ENCODE data around the gene ALOXE3. TPM values are rescaled to one million over a fixed set of nuclear protein-coding genes. Genes with fewer than 3 reads are reported as not detected.

The ALOXE3 gene
- total RNA-seq, 1 experiment from 2014 or later: 0.13 TPM

- Histone ChIP-seq H4K20me1 (ENCODE audit: control insufficient read depth, insufficient read depth, insufficient read length) (no peaks in the 10 kb centered on the region), H3K23ac (ENCODE audit: insufficient read length, low read depth, low read length) (no peak overlapping the region), H3K4ac (ENCODE audit: low read depth, low read length) (no peak overlapping the region), H2AFZ (ENCODE audit: low read length) (no peak overlapping the region), H2BK120ac (ENCODE audit: low read depth, low read length, poor library complexity, severe bottlenecking) (no peak overlapping the region), H4K5ac (ENCODE audit: insufficient read length, low read depth, low read length) (no peak overlapping the region), H4K91ac (ENCODE audit: insufficient read length, low read depth, low read length) (no peak overlapping the region), H2BK20ac (ENCODE audit: low read depth, low read length, poor library complexity, severe bottlenecking) (no peak overlapping the region), H2AK5ac (ENCODE audit: insufficient read length, low read length) (no peak overlapping the region), H3K79me1 (ENCODE audit: insufficient read depth, low read depth, low read length, poor library complexity, severe bottlenecking) (no peaks in the 10 kb centered on the region), H3K9ac (ENCODE audit: extremely low read depth, insufficient read length, low read length) (no peak overlapping the region), H3K23me2 (ENCODE audit: insufficient read length, low read depth, low read length, poor library complexity, severe bottlenecking) (peaks cover 17% of the 10 kb centered on the region), H3K79me2 (ENCODE audit: insufficient read depth, low read length) (no peaks in the 10 kb centered on the region), H3K14ac (ENCODE audit: insufficient read depth, low read length) (no peak overlapping the region), H3K4me2 (ENCODE audit: insufficient read depth, insufficient read length, low read length) (no peak overlapping the region), H2BK15ac (ENCODE audit: low read depth, low read length) (no peak overlapping the region), H3K18ac (ENCODE audit: insufficient read length, low read depth, low read length) (no peak overlapping the region), H4K8ac (replicated peaks; ENCODE audit: insufficient read length, low read depth, low read length) (no peak overlapping the region), H3K9me3 (ENCODE audit: control insufficient read depth, low read depth, low read length) (no peaks in the 10 kb centered on the region), H2BK12ac (ENCODE audit: insufficient read length, low read depth, low read length) (no peak overlapping the region), H3K27me3 (ENCODE audit: insufficient read depth, low read length) (peaks cover 43% of the 10 kb centered on the region), H3T11ph (ENCODE audit: low read length) (no peak overlapping the region), H3K4me1 (ENCODE audit: insufficient read depth, low read length) (no peaks in the 10 kb centered on the region), H2BK5ac (ENCODE audit: insufficient read length, low read length) (no peak overlapping the region), H3K56ac (ENCODE audit: insufficient read length, low read depth, low read length) (no peak overlapping the region), H3K27ac (ENCODE audit: insufficient read length, low read depth, low read length) (no peak overlapping the region)
- peaks cover 0 to 2% (median 0%) of the 10 kb centered on the region in 3 experiments; a peak in 2 of 7 replicates for H3K36me3 Mint-ChIP-seq (ENCODE audit: insufficient read depth in 1 of 3, low read depth in 3 of 3)
- no peak for TF ChIP-seq CTCF (conservative IDR thresholded peaks at IDR 0.05)
- H3K4me1 Mint-ChIP-seq: peaks cover 33 to 39% of the 10 kb centered on the region in 2 experiments
- H3K27ac Mint-ChIP-seq: no peak overlapping the region
- peaks cover 98% of the 10 kb centered on the region for H3K27me3 Mint-ChIP-seq (ENCODE audit: low read depth)
- WGBS (ENCODE audit: extremely low coverage, insufficient read length, low lambda C conversion rate): no CpG with 5 or more reads among the region's 12 CpGs
- no peak for DNase-seq
- peaks cover 0 to 3% of the 10 kb centered on the region in 2 experiments; a peak in 3 of 5 replicates for H3K9me3 Mint-ChIP-seq
- peak overlapping the region in 1 of 2 experiments; percentile 87; a peak in 1 of 5 replicates for H3K4me3 Mint-ChIP-seq
Measured at GRCh38 chr17:8071496-8071895, 46.8 kb downstream of the ALOXE3 start.

All from H9 (cell line).